ENCODE results near the gene ATG9A. TPM values are rescaled to one million over a fixed set of nuclear protein-coding genes. Genes with fewer than 3 reads are reported as not detected.

The ATG9A gene
- total and polyA plus RNA-seq, 2 donors (not counting 1 experiment from before 2014, with no cell fraction given) = 41.8 to 65.5 TPM

DNA sequence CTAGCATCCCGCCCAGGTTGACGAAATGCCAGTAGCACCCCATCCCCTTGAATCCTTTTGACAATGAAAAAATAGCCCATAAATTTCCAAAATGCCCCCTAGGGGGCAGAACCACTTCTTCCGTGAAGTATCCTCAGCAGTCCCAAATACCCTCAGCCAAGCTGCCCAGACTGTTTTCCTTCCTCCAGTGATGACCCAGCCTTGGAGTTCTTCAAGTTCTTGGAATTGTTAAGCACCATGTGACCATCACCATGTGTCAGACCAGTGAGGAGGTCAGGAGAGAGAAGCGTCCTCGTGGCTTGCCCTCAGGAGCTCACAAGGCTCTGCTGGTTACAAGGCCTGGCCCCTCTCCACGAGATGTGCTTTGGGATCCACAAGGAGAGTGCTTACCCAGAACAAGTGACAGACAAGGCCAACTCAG is 58.2 kb downstream of the ATG9A start:
- no peaks in the 10 kb centered on the region for H3K9me3 Mint-ChIP-seq (ENCODE audit: insufficient read depth)
- ATAC-seq (ENCODE audit: low read depth) (peak; percentile 52), DNase-seq (peak; percentile 67)
- peaks cover 33% of the 10 kb centered on the region for H4K20me1 ChIP-seq (ENCODE audit: control insufficient read depth, insufficient read depth, low read length, poor library complexity, severe bottlenecking)
- WGBS (ENCODE audit: insufficient coverage) = 79% methylated on average over 6 of the region's 6 CpGs
- H3K4me1 ChIP-seq (ENCODE audit: control insufficient read depth in 2 of 2, insufficient read depth in 2 of 2, low read length in 2 of 2) = peaks cover 6 to 28% of the 10 kb centered on the region in 2 donors
- no peaks in the 10 kb centered on the region for H3K27me3 Mint-ChIP-seq
- ChIA-PET POLR2A (no interaction called here), CTCF (interaction anchor here (0.6 to 8.6 kb wide), 26 partner anchors 9 to 126 kb away, joined by 3 to 136 read pairs (median 5); partner anchors contain the start of genes ABCB6, ANKZF1, ATG9A and DNAJB2)
- no peak overlapping the region for H2AFZ ChIP-seq (ENCODE audit: insufficient read depth, low read depth, low read length, poor library complexity, severe bottlenecking)
- peaks cover 3 to 41% of the 10 kb centered on the region in 2 experiments for H3K36me3 ChIP-seq (replicated peaks in 1 of 2; ENCODE audit: control extremely low read depth in 1 of 2, control insufficient read depth in 1 of 2, extremely low read depth in 1 of 2, insufficient read depth in 2 of 2, low read length in 1 of 2)
- H3K4me1 Mint-ChIP-seq = peaks cover 25% of the 10 kb centered on the region
- intact Hi-C loops (cut with micrococcal nuclease) = loop anchor here (1.0 kb wide), 2 partner anchors 40 to 127 kb away; no protein-coding TSS in a partner anchor
- peak overlapping the region in 1 of 2 donors; percentile 21 for H3K27ac ChIP-seq (ENCODE audit: low read length in 2 of 2)
- H3K4me3 Mint-ChIP-seq = no peak overlapping the region
- H3K27me3 ChIP-seq (replicated peaks in 1 of 4; ENCODE audit: control extremely low read depth in 1 of 4, control insufficient read depth in 3 of 4, insufficient read depth in 4 of 4, low read length in 3 of 4) = no peaks in the 10 kb centered on the region
- H3K9me3 ChIP-seq (ENCODE audit: control extremely low read depth in 1 of 3, control insufficient read depth in 2 of 3, insufficient read depth in 1 of 3, low read length in 2 of 3) = no peaks in the 10 kb centered on the region
- H3K79me2 ChIP-seq (ENCODE audit: control insufficient read depth, insufficient read depth, low read length) = peaks cover 26% of the 10 kb centered on the region
- H3K4me3 ChIP-seq (ENCODE audit: control extremely low read depth in 1 of 5, extremely low read depth in 1 of 5, insufficient read depth in 1 of 5, low read depth in 2 of 5, low read length in 4 of 5) = no peak overlapping the region
- peak overlapping the region; percentile 67 for H3K27ac Mint-ChIP-seq
- H3K4me2 ChIP-seq (replicated peaks; ENCODE audit: low read depth, low read length, poor library complexity, severe bottlenecking) = no peak overlapping the region
- no peak for TF ChIP-seq EZH2 (IDR thresholded peaks at IDR 0.05; ENCODE audit: borderline replicate concordance, insufficient read depth, low read depth, low read length, poor library complexity, severe bottlenecking)
- peak; percentile 83 for TF ChIP-seq CTCF (IDR thresholded peaks at IDR 0.05)
- H3K9ac ChIP-seq (ENCODE audit: low read length) = no peak overlapping the region

DNA sequence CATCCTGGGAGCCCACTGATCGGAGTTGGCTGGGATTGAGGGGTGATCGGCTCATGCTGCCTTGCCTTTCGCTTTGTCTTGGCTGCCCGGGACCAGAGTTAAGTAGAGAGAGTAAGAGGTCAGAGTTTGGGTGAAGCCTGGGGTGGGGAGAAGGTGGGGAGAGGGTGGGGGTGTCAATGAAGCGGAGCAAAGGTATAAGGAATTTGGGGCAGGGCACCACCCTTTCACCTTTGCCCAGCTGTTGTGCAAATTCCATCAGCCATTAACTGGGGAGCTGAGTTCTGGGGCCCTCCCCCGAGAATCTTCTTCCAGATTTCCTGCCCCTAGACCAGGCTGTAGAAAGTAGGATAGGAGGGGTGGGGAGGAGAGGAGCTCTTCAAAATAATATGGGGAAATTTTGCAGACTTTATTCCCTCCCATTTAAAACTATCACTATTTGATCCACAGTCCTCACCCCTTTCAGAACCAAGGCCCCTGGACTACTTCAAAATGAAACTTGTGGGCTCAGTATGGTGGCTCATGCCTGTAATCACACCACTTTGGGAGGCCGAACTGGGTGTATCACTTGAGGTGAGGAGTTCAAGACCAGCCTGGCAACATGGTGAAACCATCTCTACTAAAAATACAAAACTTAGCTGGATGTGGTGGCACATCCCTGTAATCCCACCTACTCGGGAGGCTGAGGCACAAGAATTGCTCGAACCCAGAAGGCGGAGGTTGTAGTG is 59.3 kb downstream of the ATG9A start, which contains the start of gene SLC23A3:
Gene SLC23A3 (minus strand): TSS at position 100 of the 725 bp plus-strand sequence. CDS start 45 bp downstream, at position 55.
- Histone ChIP-seq H2AFZ (ENCODE audit: insufficient read depth, low read depth, low read length, poor library complexity, severe bottlenecking) (no peak within 1 kb of the TSS), H3K4me1 (ENCODE audit: control insufficient read depth in 2 of 2, insufficient read depth in 2 of 2, low read length in 2 of 2) (peaks cover 0 to 18% of the 10 kb centered on the region in 2 donors), H3K9ac (ENCODE audit: low read length) (no peak within 1 kb of the TSS), H3K4me3 (ENCODE audit: control extremely low read depth in 1 of 5, extremely low read depth in 1 of 5, insufficient read depth in 1 of 5, low read depth in 2 of 5, low read length in 4 of 5) (no peak within 1 kb of the TSS), H3K4me2 (replicated peaks; ENCODE audit: low read depth, low read length, poor library complexity, severe bottlenecking) (no peak within 1 kb of the TSS), H3K9me3 (ENCODE audit: control extremely low read depth in 1 of 3, control insufficient read depth in 2 of 3, insufficient read depth in 1 of 3, low read length in 2 of 3) (no peaks in the 10 kb centered on the region), H3K79me2 (ENCODE audit: control insufficient read depth, insufficient read depth, low read length) (peaks cover 16% of the 10 kb centered on the region), H3K27ac (ENCODE audit: low read length in 2 of 2) (no peak within 1 kb of the TSS), H3K36me3 (replicated peaks in 1 of 2; ENCODE audit: control extremely low read depth in 1 of 2, control insufficient read depth in 1 of 2, extremely low read depth in 1 of 2, insufficient read depth in 2 of 2, low read length in 1 of 2) (peaks cover 3 to 43% of the 10 kb centered on the region in 2 experiments), H3K27me3 (replicated peaks in 1 of 4; ENCODE audit: control extremely low read depth in 1 of 4, control insufficient read depth in 3 of 4, insufficient read depth in 4 of 4, low read length in 3 of 4) (no peaks in the 10 kb centered on the region), H4K20me1 (ENCODE audit: control insufficient read depth, insufficient read depth, low read length, poor library complexity, severe bottlenecking) (peaks cover 33% of the 10 kb centered on the region)
- ChIA-PET CTCF (interaction anchor here (1.2 to 8.6 kb wide), 14 partner anchors 10 to 127 kb away, joined by 3 to 136 read pairs (median 15); partner anchors contain the start of genes ABCB6, DNAJB2, NHEJ1 and TUBA4A), POLR2A (interaction anchor here (0.7 kb wide), 1 partner anchor 42 kb away, joined by 4 read pairs; no protein-coding TSS in a partner anchor)
- Mint-ChIP-seq H3K27me3 (no peaks in the 10 kb centered on the region), H3K9me3 (ENCODE audit: insufficient read depth) (no peaks in the 10 kb centered on the region), H3K27ac (no peak within 1 kb of the TSS), H3K4me1 (peaks cover 17% of the 10 kb centered on the region), H3K4me3 (no peak within 1 kb of the TSS)
- WGBS (ENCODE audit: insufficient coverage) = 97% methylated on average over 6 of the region's 10 CpGs
- intact Hi-C loops (cut with micrococcal nuclease) = no loop called here
- TF ChIP-seq EZH2 (IDR thresholded peaks at IDR 0.05; ENCODE audit: borderline replicate concordance, insufficient read depth, low read depth, low read length, poor library complexity, severe bottlenecking) (no peak), CTCF (IDR thresholded peaks at IDR 0.05) (no peak)
- no peak for ATAC-seq (ENCODE audit: low read depth)
- DNase-seq = peak; percentile 1
